H9 (cell line): ENCODE data around the gene C19orf33. TPM values are rescaled to one million over a fixed set of nuclear protein-coding genes. Genes with fewer than 3 reads are reported as not detected.

Experiments
- DNase-seq: peaks from one replicate; pipeline ENCODE4 v3.0.0-alpha.2; 2017
- H2AFZ ChIP-seq: one replicate; pipeline ENCODE4 v1.6.1; 2013; ENCODE audit warnings: mild to moderate bottlenecking, low read length, control low read depth, moderate library complexity
- H2AK5ac ChIP-seq: 2 replicates; pipeline ENCODE4 v1.6.1; 2013; ENCODE audit warnings: low read length, control low read depth, mixed read lengths; ENCODE audit not compliant: insufficient read length
- H2BK120ac ChIP-seq: one replicate; pipeline ENCODE4 v1.6.1; 2013; ENCODE audit warnings: low read depth, mild to moderate bottlenecking, low read length, control low read depth, inconsistent platforms; ENCODE audit not compliant: poor library complexity, severe bottlenecking
- H2BK12ac ChIP-seq: 2 replicates; pipeline ENCODE4 v1.6.1; 2013; ENCODE audit warnings: low read length, control low read depth, mixed read lengths, low read depth; ENCODE audit not compliant: insufficient read length
- H2BK15ac ChIP-seq: 2 replicates; pipeline ENCODE4 v1.6.1; 2013; ENCODE audit warnings: low read depth, low read length, control low read depth
- H2BK20ac ChIP-seq: one replicate; pipeline ENCODE4 v1.6.1; 2013; ENCODE audit warnings: low read depth, mild to moderate bottlenecking, low read length, control low read depth, inconsistent platforms; ENCODE audit not compliant: poor library complexity, severe bottlenecking
- H2BK5ac ChIP-seq: 2 replicates; pipeline ENCODE4 v1.6.1; 2013; ENCODE audit warnings: low read length, control low read depth, mixed read lengths; ENCODE audit not compliant: insufficient read length
- H3K14ac ChIP-seq: 2 replicates; pipeline ENCODE4 v1.6.1; 2013; ENCODE audit warnings: low read length, control low read depth; ENCODE audit not compliant: insufficient read depth
- H3K18ac ChIP-seq: 2 replicates; pipeline ENCODE4 v1.6.1; 2013; ENCODE audit warnings: low read depth, mild to moderate bottlenecking, mixed read lengths, low read length, control low read depth; ENCODE audit not compliant: insufficient read length
- H3K23ac ChIP-seq: 2 replicates; pipeline ENCODE4 v1.6.1; 2013; ENCODE audit warnings: low read length, control low read depth, mixed read lengths, low read depth; ENCODE audit not compliant: insufficient read length
- H3K23me2 ChIP-seq: 2 replicates; pipeline ENCODE4 v1.6.1; 2013; ENCODE audit warnings: low read depth, mild to moderate bottlenecking, mixed read lengths, low read length, control low read depth; ENCODE audit not compliant: insufficient read length, poor library complexity, severe bottlenecking
- H3K27ac ChIP-seq: 2 replicates; pipeline ENCODE4 v1.5.1; 2013; ENCODE audit warnings: low read length, control low read depth, mixed read lengths, low read depth; ENCODE audit not compliant: insufficient read length
- H3K27me3 ChIP-seq: 2 replicates; pipeline ENCODE4 v1.6.1; 2013; ENCODE audit warnings: low read length, control low read depth, inconsistent platforms; ENCODE audit not compliant: insufficient read depth
- H3K4ac ChIP-seq: 2 replicates; pipeline ENCODE4 v1.6.1; 2013; ENCODE audit warnings: low read depth, mild to moderate bottlenecking, control low read depth, inconsistent platforms, low read length, moderate library complexity
- H3K4me1 ChIP-seq: 2 replicates; pipeline ENCODE4 v1.6.1; 2013; ENCODE audit warnings: low read length, control low read depth, inconsistent platforms; ENCODE audit not compliant: insufficient read depth
- H3K4me2 ChIP-seq: 2 replicates; pipeline ENCODE4 v1.6.1; 2013; ENCODE audit warnings: low read length, control low read depth, mixed read lengths; ENCODE audit not compliant: insufficient read length, insufficient read depth
- H3K56ac ChIP-seq: 2 replicates; pipeline ENCODE4 v1.6.1; 2013; ENCODE audit warnings: low read depth, mild to moderate bottlenecking, mixed read lengths, low read length, control low read depth; ENCODE audit not compliant: insufficient read length
- H3K79me1 ChIP-seq: 2 replicates; pipeline ENCODE4 v1.6.1; 2013; ENCODE audit warnings: low read depth, mild to moderate bottlenecking, moderate library complexity, low read length, control low read depth, inconsistent platforms; ENCODE audit not compliant: insufficient read depth, poor library complexity, severe bottlenecking
- H3K79me2 ChIP-seq: 2 replicates; pipeline ENCODE4 v1.6.1; 2013; ENCODE audit warnings: low read length, control low read depth, inconsistent platforms; ENCODE audit not compliant: insufficient read depth
- H3K9ac ChIP-seq: 2 replicates; pipeline ENCODE4 v1.6.1; 2013; ENCODE audit warnings: low read length, control low read depth, mixed read lengths; ENCODE audit not compliant: insufficient read length; ENCODE audit errors: extremely low read depth
- H3K9me3 ChIP-seq: one replicate; pipeline ENCODE4 v1.6.1; 2013; ENCODE audit warnings: low read depth, low read length, inconsistent platforms; ENCODE audit not compliant: control insufficient read depth
- H3T11ph ChIP-seq: one replicate; pipeline ENCODE4 v1.6.1; 2013; ENCODE audit warnings: mild to moderate bottlenecking, low read length, control low read depth, inconsistent platforms
- H4K20me1 ChIP-seq: one replicate; pipeline ENCODE4 v1.6.1; 2013; ENCODE audit not compliant: control insufficient read depth, insufficient read length, insufficient read depth
- H4K5ac ChIP-seq: 2 replicates; pipeline ENCODE4 v1.6.1; 2013; ENCODE audit warnings: low read depth, mild to moderate bottlenecking, mixed read lengths, low read length, control low read depth; ENCODE audit not compliant: insufficient read length
- H4K8ac ChIP-seq: replicated peaks from 2 replicates; pipeline ENCODE4 v1.6.1; 2013; ENCODE audit warnings: low read length, control low read depth, mixed read lengths, low read depth; ENCODE audit not compliant: insufficient read length
- H4K91ac ChIP-seq: 2 replicates; pipeline ENCODE4 v1.6.1; 2013; ENCODE audit warnings: low read depth, mild to moderate bottlenecking, moderate library complexity, mixed read lengths, low read length, control low read depth; ENCODE audit not compliant: insufficient read length
- H3K27ac Mint-ChIP-seq, 3 experiments: 2 replicates in 2 of 3; 3 replicates in 1 of 3; pipeline ENCODE4 v1.8.0; 2020 to 2021; ENCODE audit warnings: mixed read lengths in 3 of 3, mild to moderate bottlenecking in 1 of 3, moderate library complexity in 1 of 3
- H3K27me3 Mint-ChIP-seq: 2 replicates; pipeline ENCODE4 v1.8.0; 2021; ENCODE audit warnings: low read depth, mild to moderate bottlenecking, moderate library complexity, mixed read lengths
- H3K36me3 Mint-ChIP-seq, 3 experiments: 2 replicates in 2 of 3; 3 replicates in 1 of 3; pipeline ENCODE4 v1.8.0; 2020 to 2021; ENCODE audit warnings: low read depth in 3 of 3, mixed read lengths in 3 of 3; ENCODE audit not compliant: insufficient read depth in 1 of 3
- H3K4me1 Mint-ChIP-seq, 2 experiments: 2 replicates each; pipeline ENCODE4 v1.8.0; 2020; ENCODE audit warnings: mixed read lengths in 2 of 2
- H3K4me3 Mint-ChIP-seq, 2 experiments: 2 replicates in 1 of 2; 3 replicates in 1 of 2; pipeline ENCODE4 v1.8.0; 2020 to 2021; ENCODE audit warnings: mild to moderate bottlenecking in 2 of 2, mixed read lengths in 2 of 2, moderate library complexity in 1 of 2
- H3K9me3 Mint-ChIP-seq, 2 experiments: 2 replicates in 1 of 2; 3 replicates in 1 of 2; pipeline ENCODE4 v1.8.0; 2020; ENCODE audit warnings: mild to moderate bottlenecking in 2 of 2, mixed read lengths in 2 of 2, moderate library complexity in 1 of 2
- CTCF ChIP-seq: fragments of 200-600 bp; sonication (generic); conservative IDR thresholded peaks from 3 replicates; pipeline ENCODE4 v1.8.0; 2021; ENCODE audit warnings: antibody characterized with exemption, mild to moderate bottlenecking
- WGBS: extraction: QIAGEN DNeasy Blood & Tissue Kit; methylation state at CpG from one replicate; pipeline ENCODE4 v1.1.7; 2013; ENCODE audit warnings: missing lambda C conversion rate, low lambda C conversion rate, mixed read lengths; ENCODE audit not compliant: insufficient read length; ENCODE audit errors: extremely low coverage; 5-methylcytosine and 5-hydroxymethylcytosine counted together
- total RNA-seq: library from RNA; stranded (reverse); gene quantifications from 2 replicates; pipeline ENCODE4 v1.2.1, GENCODE V29; 2021

C19orf33 gene
- total RNA-seq, 1 experiment from 2014 or later = not detected

DNA sequence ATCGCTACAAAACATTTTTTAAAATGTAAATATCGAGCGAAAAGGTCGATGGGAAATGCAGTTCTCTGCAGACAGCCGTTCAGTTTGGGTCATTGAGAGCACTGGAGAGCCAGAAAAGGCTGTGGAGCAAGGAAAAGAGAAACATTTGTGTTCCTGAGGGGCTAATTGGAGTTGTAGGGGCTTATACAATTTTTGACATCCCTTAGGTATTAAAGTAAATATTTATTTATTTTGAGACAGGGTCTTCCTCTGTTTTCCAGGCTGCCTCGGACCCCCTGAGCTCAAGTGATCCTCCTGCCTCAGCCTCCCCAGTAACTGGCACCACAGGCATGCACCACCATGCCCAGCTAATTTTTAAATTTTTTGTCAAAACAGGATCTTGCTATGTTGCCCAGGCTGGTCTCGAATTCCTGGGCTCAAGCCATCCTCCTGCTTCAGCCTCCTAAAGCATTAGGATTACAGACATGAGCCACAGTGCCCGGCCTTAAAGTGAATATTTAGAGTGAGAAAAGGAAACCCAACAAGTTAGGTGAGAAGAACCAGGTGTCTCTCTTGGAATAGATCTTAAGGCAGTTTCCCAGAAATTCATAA lies 12.5 kb downstream of the C19orf33 start:
- Histone ChIP-seq H3K4ac (no peak overlapping the region; the same call in 1 of the 2 replicates), H2BK120ac (no peak overlapping the region), H4K8ac (no peak overlapping the region), H4K91ac (no peak overlapping the region), H3K4me2 (peak overlapping the region; percentile 65), H3K18ac (peak overlapping the region; percentile 53), H2AFZ (peak overlapping the region; percentile 75), H3K23ac (no peak overlapping the region), H3K9ac (peak overlapping the region; percentile 21), H3K79me1 (no peaks in the 10 kb centered on the region), H4K5ac (no peak overlapping the region), H2AK5ac (no peak overlapping the region), H2BK15ac (no peak overlapping the region), H3K27me3 (peaks cover 9% of the 10 kb centered on the region; the same call in 1 of the 2 replicates), H3K9me3 (no peaks in the 10 kb centered on the region), H2BK20ac (no peak overlapping the region), H2BK12ac (no peak overlapping the region), H3K14ac (peak overlapping the region; percentile 32; the same call in 1 of the 2 replicates), H3K56ac (no peak overlapping the region), H3K4me1 (no peaks in the 10 kb centered on the region; the same call in 1 of the 2 replicates), H2BK5ac (no peak overlapping the region), H3K23me2 (peaks cover 20% of the 10 kb centered on the region), H3K79me2 (no peaks in the 10 kb centered on the region), H3K27ac (peak overlapping the region; percentile 38), H3T11ph (no peak overlapping the region), H4K20me1 (no peaks in the 10 kb centered on the region)
- peak overlapping the region; percentile 48 to 91 for H3K4me3 Mint-ChIP-seq
- TF ChIP-seq CTCF = no peak
- peak overlapping the region; percentile 84 to 95 (median 91); a peak in 5 of 7 replicates for H3K27ac Mint-ChIP-seq
- H3K27me3 Mint-ChIP-seq = peaks cover 49% of the 10 kb centered on the region
- no peak for DNase-seq
- peaks cover 19 to 37% of the 10 kb centered on the region in 2 experiments for H3K4me1 Mint-ChIP-seq
- H3K36me3 Mint-ChIP-seq = no peaks in the 10 kb centered on the region; a peak in 1 of 7 replicates
- no CpG with 5 or more reads among the region's 8 CpGs for WGBS
- no peaks in the 10 kb centered on the region; a peak in 1 of 5 replicates for H3K9me3 Mint-ChIP-seq
